Measurements from ENCODE around the gene TP53TG5.

GRCh38 chr20:45338121-45339030 is 39.7 kb downstream of the TP53TG5 start:
- TF ChIP-seq, protein P1, sequence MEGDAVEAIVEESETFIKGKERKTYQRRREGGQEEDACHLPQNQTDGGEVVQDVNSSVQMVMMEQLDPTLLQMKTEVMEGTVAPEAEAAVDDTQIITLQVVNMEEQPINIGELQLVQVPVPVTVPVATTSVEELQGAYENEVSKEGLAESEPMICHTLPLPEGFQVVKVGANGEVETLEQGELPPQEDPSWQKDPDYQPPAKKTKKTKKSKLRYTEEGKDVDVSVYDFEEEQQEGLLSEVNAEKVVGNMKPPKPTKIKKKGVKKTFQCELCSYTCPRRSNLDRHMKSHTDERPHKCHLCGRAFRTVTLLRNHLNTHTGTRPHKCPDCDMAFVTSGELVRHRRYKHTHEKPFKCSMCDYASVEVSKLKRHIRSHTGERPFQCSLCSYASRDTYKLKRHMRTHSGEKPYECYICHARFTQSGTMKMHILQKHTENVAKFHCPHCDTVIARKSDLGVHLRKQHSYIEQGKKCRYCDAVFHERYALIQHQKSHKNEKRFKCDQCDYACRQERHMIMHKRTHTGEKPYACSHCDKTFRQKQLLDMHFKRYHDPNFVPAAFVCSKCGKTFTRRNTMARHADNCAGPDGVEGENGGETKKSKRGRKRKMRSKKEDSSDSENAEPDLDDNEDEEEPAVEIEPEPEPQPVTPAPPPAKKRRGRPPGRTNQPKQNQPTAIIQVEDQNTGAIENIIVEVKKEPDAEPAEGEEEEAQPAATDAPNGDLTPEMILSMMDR (IDR thresholded peaks at IDR 0.05; ENCODE audit: control extremely low read depth in 1 of 3, insufficient read depth in 1 of 3, low read depth in 1 of 3, low read length in 3 of 3): no peak
- TF ChIP-seq BRCA1 (IDR thresholded peaks at IDR 0.05; ENCODE audit: low read depth, low read length) (no peak), JUN (IDR thresholded peaks at IDR 0.05; ENCODE audit: low read depth, low read length) (no peak), KDM5A (IDR thresholded peaks at IDR 0.05; ENCODE audit: low read length) (no peak), POLR2AphosphoS5 (IDR thresholded peaks at IDR 0.05; ENCODE audit: low read depth, low read length) (no peak), EP300 (IDR thresholded peaks at IDR 0.05; ENCODE audit: borderline replicate concordance in 1 of 2, low read depth in 2 of 2, low read length in 2 of 2) (no peak)
- TF ChIP-seq, protein P2, sequence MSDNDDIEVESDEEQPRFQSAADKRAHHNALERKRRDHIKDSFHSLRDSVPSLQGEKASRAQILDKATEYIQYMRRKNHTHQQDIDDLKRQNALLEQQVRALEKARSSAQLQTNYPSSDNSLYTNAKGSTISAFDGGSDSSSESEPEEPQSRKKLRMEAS (IDR thresholded peaks at IDR 0.05): no peak

All from H1 (cell line).